Right ventricle myocardium superior (tissue), 1 donor: Measurements from ENCODE around the gene DNAJB6. TPM values are rescaled to one million over a fixed set of nuclear protein-coding genes. Genes with fewer than 3 reads are reported as not detected.
"Not testable (repeated sequence)": the region's sequence is repeated elsewhere in the genome, so short reads cannot be mapped to it uniquely, and the experiment has no call there.

Experiments
- ATAC-seq: fragments of 200-7000 bp; cut with Tn5 transposase; one replicate; pipeline ENCODE4 v1.9.1; 2020; ENCODE audit warnings: mild to moderate bottlenecking; ENCODE audit not compliant: poor library complexity
- DNase-seq: peaks from one replicate; pipeline ENCODE4 v3.0.0-alpha.2; 2020
- intact Hi-C: fragments of 100-400 bp; cut with DNase I; formaldehyde crosslinking; loops from one replicate; pipeline ENCODE4 v1.11.2; 2022
- total RNA-seq: library from RNA; stranded (reverse); fragmentation: NEBNext Ultra II Directional; extraction: Animal tissue kit (Norgen Biotek cat#: 25700); gene quantifications from one replicate; pipeline ENCODE4 v1.2.1, GENCODE V29; 2021
- donor health status: DM: no; HTN: yes; CAD: no; lungs with severe emphysema.

Gene DNAJB6
- total RNA-seq, 1 donor from 2014 or later: 191 TPM

DNA sequence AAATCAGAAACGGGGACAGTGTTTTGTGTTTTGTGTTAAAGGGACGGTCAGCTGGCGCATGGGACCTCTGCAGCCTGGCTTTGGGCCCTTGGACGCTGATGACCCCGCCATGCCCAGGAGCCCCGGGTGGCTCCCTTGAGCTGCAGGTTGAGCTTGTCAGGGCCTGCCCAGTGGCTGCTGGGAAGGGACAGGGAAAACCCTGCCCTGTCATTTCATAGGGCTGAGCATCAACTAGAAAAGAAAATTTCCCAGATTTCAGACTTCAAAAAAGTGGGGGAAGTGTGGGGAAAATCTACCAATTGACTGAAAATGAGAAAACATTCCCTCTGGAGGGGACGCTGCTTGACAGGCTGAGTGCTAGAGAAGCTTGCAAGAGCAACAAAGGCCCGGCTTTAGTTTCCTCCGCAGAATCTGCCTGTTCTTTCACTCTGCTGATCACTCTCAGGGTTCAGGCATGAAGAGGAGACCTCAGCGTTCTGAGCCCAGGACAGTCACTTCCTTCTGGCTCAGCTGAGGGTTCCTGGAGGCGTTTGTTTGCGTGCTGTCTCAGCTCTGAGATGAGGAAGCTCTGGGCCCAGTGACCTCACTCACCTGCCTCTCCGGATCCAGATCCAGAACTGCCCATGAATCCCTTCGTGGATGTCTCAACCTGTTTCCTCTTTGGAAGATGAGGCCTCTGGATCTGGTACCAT is 18.6 kb upstream of the DNAJB6 start:
- peak; percentile 57 for ATAC-seq
- intact Hi-C loops: no loop called here
- peak; percentile 60 for DNase-seq

DNA sequence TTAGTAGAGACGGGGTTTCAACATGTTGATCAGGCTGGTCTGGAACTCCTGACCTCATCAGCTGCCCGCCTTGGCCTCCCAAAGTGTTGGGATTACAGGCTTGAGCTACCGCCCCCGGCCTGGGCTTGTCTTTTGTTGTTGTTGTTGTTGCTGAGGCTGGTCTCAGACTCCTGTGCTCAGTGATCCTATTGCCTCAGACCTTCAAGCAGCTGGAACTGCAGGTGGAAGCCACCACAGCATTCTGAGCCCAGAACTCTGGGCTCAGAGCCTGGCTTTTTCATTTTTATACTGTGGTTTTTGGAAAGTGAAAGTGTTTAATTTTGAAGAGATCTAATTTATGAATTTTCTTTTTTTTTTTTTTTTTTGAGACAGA is 16.2 kb upstream of the DNAJB6 start:
- DNase-seq (no peak), ATAC-seq (no peak)
- intact Hi-C loops: no loop called here

DNA sequence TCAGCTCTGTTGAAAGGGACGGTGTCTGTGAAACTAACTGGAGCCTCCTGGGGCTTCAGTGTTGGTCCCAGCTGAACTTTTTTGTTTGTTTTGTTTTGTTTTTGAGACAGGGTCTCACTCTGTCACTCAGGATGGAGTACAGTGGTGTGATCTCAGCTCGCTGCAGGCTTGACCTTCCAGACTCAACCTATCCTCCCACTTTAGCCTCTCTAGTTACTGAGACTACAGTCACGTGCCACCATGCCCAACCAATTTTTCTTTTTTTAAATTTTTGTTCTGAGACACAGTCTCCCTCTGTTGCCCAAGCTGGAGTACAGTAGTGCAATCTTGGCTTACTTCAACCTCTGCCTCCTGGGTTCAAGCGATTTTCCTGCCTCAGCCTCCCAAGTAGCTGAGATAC is 13.4 kb upstream of the DNAJB6 start:
- no peak for DNase-seq
- ATAC-seq: no peak
- intact Hi-C loops: no loop called here

DNA sequence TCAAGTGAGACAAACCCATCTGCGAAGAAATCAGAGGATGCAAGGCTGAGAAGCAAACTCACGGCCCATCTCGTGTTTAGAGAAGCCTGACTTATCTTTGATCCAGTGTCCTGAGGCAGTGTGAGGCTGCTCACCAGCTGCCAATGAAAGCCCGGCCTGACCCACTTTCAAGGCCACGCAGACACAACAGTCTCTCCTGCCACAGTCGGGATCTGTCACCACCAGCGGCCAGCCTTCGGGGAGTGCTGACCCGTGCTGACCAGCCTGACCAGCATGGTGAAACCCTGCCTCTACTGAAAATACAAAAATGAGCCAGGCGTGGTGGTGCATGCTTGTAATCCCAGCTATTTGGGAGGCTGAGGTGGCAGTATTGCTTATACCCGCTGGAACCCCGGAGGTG is 7.4 kb upstream of the DNAJB6 start:
- intact Hi-C loops: no loop called here
- DNase-seq (peak; percentile 7), ATAC-seq (no peak)

DNA sequence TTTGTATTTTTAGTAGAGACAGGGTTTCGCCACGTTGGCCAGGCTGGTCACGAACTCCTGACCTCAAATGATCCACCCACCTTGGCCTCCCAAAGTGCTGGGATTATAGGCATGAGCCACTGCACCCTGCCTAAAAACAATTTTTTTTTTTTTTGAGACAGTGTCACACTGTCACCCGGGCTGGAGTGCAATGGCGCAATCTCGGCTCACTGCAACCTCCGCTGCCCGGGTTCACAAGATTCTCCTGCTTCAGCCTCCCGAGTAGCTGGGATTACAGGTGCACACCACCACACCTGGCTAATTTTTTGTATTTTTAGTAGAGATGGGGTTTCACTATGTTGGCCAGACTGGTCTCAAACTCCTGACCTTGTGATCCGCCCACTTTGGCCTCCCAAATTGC is 6.2 kb upstream of the DNAJB6 start:
- DNase-seq, intact Hi-C loops, ATAC-seq: not testable (repeated sequence)

DNA sequence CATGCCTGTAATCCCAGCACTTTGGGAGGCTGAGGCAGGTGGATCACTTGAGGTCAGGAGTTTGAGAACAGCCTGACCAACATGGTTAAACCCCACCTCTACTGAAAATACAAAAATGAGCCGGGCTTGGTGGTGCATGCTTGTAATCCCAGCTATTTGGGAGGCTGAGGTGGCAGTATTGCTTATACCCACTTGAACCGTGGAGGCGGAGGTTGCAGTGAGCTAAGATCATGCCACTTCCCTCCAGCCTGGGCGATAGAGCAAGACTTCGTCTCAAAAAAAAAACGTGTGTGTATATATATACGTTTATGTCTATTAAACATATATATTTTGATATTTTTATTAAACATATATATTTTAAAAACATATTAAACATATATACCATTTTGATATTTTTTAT is 5.8 kb upstream of the DNAJB6 start:
- intact Hi-C loops, DNase-seq, ATAC-seq: not testable (repeated sequence)

DNA sequence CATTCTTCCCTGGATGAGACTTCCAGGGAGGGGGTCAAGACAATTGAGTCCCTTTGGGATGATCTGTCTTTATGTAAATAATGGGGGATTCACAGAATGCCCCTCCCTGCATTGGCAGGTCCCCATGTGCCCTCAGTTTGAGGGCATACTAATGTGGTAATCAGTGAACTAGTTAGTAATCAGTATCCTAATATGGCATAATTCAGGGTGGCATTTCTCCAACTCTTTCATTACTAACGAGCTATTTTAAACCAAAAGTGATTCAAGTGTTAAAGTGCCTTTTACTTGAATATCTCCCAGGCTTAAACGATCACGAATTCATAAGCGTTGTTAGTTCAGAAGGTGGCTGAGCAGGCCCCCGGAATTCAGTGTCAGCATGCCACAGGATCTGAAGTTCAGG is 1.6 kb upstream of the DNAJB6 start:
- DNase-seq: no peak
- no peak for ATAC-seq
- intact Hi-C loops: no loop called here

DNA sequence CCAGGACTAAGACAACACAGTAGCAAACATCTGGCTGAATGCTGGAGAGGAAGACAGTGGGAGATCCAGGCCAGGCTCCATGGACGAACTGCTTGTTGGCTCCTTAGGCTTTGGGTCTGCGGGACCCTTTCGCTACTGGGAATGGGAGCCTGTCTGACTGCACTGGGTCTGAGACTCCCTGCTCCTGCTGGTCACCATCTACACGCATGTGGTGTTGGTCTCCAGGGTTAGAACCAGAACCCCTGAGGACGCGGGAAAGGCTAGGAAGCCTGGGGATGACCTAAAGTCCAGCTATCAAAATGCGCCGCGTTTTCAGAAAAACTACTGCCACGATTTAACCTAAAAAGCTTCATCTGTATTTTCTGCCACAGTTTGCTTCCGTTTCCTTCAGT is 817 bp upstream of the DNAJB6 start:
- ATAC-seq (no peak), DNase-seq (peak; percentile 22)
- intact Hi-C loops: no loop called here

DNA sequence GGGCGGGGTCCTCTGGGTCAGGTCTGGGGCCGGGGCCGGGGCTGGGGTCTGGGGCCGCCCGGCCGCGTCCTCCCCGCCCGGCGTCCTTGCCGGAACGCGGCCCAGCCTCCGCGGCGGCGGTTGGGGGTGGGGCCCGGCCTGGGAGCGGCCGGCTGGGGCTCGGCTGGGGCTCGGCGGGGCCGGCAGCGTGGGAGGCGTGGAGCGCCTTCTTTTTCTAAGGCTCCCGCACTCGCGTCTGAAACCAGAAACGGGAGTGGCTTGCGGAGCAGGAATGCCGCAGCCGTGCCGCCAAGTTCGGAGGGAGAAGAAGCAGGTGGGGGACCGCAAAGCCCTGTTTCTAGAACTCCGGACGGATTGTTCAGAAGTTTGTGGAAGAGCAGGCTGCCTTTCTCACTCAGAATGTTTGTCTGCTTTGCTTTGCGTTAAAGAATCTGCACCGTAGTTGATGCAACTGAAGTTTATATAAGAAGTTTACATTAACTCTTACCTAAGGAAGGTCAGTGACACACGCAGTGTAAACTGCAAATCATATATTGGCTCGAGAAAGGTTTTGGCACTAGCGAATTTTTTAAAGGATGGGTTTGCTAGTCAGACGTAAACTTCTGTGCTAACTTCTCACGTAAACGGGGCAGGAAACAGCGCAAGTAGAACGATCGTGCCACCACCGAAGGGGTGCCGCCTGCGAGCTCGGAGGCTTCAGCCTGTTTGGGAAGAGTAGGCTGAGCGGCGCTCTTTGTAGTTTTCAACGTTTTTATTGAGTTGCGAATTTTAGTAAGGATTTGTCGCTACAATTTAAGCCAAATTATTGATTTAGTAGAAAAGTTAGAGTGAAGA is 729 bp downstream of the DNAJB6 start:
- ATAC-seq (peak; percentile 64), DNase-seq (peak; percentile 74)
- intact Hi-C loops: no loop called here

DNA sequence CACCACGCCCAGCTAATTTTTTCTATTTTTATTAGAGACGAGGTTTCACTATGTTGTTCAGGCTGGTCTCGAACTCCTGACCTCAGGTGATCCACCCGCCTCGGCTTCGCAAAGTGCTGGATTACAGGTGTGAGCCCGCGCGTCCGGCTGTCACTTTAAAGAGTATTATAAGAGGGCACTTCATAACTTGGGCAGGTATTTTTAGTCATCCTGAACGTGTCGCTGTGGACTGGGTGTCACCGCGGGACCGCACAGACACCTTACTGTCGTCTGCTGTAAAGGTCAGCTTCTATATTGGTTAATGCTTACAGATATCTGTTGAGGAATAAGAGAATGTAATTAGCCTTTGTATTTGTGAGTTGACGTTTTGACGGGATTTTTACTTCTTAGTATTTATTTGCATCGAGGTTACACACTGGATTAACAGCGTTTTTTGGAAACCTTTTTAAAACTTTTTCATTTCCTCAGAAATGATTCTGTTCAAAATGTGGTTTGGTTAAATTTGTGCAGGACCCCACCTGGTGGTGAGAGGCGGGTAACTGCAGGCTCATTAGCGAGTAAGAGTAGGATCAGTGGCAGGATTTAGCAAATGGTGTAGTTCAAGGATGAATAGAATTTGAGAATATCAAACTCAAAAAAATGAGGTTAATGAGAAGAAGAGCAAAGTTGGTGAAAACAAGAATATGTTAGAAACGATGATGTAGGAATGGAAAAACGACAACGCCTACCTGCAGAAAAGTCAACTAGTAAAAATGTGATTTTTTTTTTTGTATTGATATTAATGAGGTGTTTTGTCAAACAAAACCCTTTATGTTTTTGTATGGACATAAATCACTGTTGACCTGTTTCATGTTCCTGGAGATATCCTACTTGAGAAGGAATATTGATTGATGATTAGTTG is 3.2 kb downstream of the DNAJB6 start:
- peak; percentile 25 for ATAC-seq
- DNase-seq: peak; percentile 74
- intact Hi-C loops: loop anchor here (5.0 kb wide), 1 partner anchor 57 kb away; no protein-coding TSS in a partner anchor

DNA sequence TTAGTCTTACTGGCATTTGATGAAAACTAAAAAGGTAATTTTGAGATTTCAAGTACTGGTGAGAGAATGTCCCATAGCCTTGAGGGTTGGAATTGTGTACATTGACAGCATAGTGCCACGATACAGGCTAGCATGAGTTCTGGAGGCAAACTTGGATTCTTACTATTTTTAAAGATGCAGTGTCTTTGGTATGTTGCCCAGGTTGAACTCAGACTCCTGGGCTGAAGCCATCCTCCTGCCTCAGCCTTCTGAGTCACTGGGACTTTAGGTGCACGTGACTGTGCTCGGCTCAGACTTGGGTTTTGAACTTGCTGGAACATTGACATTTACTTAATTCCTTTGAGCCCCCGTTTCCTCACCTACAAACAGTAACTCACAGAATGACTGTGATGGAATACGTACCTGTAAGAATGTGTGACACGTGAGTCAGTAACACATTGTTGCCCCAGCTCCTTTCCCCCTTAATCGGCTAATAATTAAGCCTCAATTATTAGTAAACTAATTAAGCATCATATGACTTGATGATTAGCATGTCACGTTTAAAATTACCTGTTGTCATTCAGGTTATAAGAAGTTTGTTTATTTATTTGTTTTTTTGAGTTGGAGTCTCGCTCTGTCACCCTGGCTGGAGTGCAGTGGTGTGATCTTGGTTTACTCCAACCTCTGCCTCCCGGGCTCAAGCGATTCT is 10.6 kb downstream of the DNAJB6 start:
- DNase-seq: peak; percentile 61
- ATAC-seq: peak; percentile 65
- intact Hi-C loops: no loop called here

DNA sequence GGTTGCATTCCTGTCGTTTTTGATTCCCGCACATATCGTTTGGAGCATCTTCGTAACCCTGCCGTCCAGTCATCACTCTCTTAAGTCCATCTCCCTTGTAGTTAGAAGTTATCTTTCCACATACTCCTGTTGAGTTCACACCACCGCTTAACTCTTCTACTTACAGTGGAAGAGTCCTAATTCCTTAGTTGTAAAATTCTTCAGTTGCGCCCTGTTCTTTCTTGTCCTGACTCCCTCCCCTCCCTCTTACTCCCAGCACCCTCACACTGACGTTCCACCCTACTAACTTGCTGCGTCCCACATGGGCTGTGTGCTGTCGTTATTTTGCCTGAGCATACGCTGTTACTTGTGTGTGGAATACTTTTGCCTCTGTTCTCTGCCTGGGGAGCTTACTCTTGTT is 11.7 kb downstream of the DNAJB6 start:
- intact Hi-C loops: no loop called here
- ATAC-seq (no peak), DNase-seq (no peak)

DNA sequence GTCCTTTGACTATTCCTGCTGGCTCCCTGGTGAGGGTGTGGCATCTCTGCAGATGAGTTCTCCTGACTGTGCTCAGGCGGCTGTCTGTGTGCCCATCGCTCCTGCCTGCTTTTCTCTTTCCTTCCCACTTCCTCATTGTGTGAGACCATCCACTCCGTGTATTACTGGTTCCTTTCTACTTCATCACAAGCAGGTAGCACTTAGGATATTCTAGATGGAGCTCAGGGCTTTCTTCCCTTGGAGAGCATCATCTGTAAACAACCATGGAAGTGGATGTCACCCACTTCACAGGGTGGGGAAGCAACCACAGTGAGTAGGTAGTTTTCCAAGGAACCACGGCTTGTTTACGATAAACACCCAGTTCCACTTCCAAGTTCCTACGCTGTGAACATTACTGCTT is 15.7 kb downstream of the DNAJB6 start:
- intact Hi-C loops: no loop called here
- DNase-seq (no peak), ATAC-seq (no peak)

DNA sequence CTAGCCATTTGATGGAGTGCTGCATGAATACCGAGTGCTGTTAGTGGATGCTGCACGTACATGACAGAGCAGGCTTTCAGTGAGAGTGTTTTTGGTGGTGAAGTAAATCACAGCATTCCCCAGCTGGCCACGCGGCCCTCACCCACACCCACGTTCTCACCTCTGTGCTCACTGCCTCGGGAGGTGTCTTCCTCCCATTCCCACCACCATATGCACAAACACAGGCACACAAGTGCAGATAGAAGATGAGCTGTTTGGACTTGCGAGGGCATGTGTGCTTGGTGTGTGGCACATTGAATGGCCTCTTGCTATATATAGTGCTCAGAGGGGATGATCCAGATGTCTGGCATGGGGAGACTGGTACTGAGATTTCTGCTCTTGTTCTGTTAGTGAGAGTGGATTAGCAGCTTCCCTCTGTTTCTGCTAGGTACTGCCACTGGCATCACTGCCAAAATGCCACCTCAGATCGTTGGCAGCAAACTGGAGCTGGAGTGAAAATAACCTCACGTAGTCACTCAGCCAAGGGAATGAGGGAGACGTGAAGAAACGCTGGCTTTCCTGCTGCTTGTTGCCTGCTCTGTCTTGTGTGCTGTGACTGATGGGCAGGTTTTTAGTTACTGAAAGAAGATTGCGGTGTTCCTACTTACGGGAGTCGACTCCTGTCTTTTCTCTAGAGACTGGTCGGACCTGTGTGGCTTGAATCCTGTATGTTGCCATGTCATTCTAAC is 19.1 kb downstream of the DNAJB6 start:
- peak; percentile 85 for ATAC-seq
- intact Hi-C loops: no loop called here
- DNase-seq: no peak

DNA sequence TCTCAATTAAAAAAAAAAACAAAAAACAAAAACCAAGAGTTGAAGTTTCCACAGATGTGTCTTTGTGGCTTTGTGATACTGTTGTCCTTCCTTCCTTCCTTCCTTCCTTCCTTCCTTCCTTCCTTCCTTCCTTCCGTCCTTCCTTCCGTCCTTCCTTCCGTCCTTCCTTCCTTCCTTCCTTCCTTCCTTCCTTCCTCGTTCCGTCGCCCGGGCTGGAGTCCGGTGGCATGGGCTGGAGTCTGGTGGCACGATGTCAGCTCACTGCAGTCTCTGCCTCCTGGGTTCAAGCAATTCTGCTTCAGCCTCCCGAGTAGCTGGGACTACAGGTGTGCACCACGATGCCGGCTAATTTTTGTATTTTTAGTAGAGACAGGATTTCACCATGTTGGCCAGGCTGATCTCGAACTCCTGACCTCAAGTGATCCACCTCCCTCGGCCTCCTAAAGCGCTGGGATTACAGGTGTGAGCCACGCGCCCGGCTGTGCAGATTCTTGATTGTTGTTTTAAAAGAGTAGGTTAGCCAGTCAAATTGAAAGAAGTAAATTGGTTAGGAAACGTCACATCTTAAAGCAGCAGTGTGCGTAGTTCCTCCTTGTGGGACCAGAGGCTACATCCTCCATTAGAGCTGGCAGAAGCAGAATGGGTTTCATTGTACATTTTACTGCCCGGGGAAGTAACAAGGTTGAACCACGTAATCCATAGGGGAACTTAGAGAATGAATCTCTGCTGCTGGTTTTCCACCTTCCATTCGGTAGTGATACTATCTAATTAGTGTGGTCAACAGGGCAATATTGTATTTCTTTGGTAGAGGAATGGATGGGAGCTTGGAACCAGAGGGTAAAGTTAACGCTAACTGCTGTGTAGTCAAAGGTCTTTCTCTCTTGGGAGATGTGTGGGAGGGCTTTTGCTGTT is 20.6 kb downstream of the DNAJB6 start:
- ATAC-seq: no peak
- no peak for DNase-seq
- intact Hi-C loops: no loop called here

DNA sequence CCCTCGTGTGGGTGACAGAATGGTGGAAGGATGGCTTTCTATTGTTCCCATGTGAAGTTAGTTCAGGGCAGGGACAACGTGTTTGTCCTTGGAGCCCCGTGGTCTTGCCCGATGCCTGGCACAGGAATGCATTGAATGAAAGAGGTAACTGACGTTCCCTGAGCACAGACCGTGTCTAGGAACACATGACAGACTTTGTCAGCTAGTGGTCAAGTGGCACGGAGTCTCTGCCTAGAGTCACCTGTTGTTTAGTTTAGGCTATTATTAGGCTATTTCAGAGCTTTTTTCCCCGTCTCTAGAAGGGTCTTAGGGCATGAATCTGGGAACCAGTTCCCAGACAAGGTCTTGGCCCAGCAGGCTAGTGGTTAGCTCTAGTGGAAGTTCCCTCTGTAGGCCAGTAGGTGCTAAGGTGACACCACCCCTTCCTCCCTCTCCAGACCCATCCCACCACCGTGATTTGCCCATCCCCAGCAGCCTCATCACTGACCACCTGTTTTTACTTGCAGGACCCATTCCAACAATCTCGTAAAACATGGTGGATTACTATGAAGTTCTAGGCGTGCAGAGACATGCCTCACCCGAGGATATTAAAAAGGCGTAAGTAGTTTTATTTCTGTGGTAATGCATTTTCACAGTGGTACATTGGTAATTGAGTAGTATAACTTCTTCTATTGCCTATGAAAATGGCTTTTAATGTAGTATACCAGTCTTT is 21.4 kb downstream of the DNAJB6 start:
- no peak for DNase-seq
- ATAC-seq: peak; percentile 53
- intact Hi-C loops: no loop called here

DNA sequence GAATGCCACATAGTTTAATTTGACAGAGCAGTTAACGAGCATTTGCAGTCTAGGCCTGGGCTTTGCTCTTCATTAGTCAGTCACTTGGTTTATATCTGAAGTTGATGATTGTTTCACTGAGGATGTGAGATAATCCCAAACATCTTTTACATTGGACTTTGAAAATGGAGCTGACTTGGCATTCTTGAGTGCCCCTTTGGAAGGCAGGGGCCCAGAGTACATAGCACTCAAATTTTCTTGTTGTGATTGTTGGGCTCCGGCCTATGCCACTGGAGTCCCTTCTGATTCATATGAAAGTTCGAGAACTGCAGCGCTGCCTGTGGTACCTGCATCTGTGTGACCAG is 21.9 kb downstream of the DNAJB6 start:
- no peak for ATAC-seq

More for the DNA sequence above, 21.9 kb downstream of the DNAJB6 start:
- DNase-seq: no peak
- intact Hi-C loops: no loop called here
